ENCODE results near the gene GPR18.
"Not testable (repeated sequence)": the region's sequence is repeated elsewhere in the genome, so short reads cannot be mapped to it uniquely, and the experiment has no call there.

Gene GPR18

GRCh38 chr13:99237981-99238662 lies 20.1 kb downstream of the GPR18 start:
- Histone ChIP-seq H2AFZ (ENCODE audit: low read depth, low read length, severe bottlenecking) (no peak overlapping the region), H3F3A (ENCODE audit: insufficient read depth) (0 out of 2 replicates have a peak, but pooled peaks cover 3% of the 10 kb centered on the region), H3K4me2 (ENCODE audit: low read depth, low read length, poor library complexity, severe bottlenecking) (no peak overlapping the region), H3K27me3 (ENCODE audit: low read length) (no peaks in the 10 kb centered on the region), H3K9me3 (ENCODE audit: insufficient read depth, low read length) (no peaks in the 10 kb centered on the region), H3K9ac (ENCODE audit: low read length) (no peak overlapping the region), H3K27ac (ENCODE audit: low read depth, low read length) (no peak overlapping the region), H3K9me2 (replicated peaks; ENCODE audit: insufficient read depth, low read length) (no peaks in the 10 kb centered on the region), H3K36me3 (ENCODE audit: low read length) (peaks cover 8% of the 10 kb centered on the region; the same call in 1 of the 2 replicates), H4K20me1 (ENCODE audit: low read depth, low read length) (no peaks in the 10 kb centered on the region), H3K4me3 (ENCODE audit: insufficient read depth, low read length, poor library complexity, severe bottlenecking) (no peak overlapping the region), H3K79me2 (ENCODE audit: insufficient read depth, low read length) (peaks cover 11% of the 10 kb centered on the region; the same call in 1 of the 2 replicates)
- TF ChIP-seq EZH2phosphoT487 (conservative IDR thresholded peaks at IDR 0.05; ENCODE audit: low read length) (no peak), CTCF (IDR thresholded peaks at IDR 0.05; ENCODE audit: insufficient read depth, low read length, poor library complexity, severe bottlenecking) (no peak)

- Histone ChIP-seq H3K79me2 (ENCODE audit: insufficient read depth, low read length) (peaks cover 59% of the 10 kb centered on the region), H3K36me3 (ENCODE audit: low read length) (no peaks in the 10 kb centered on the region), H2AFZ (ENCODE audit: low read depth, low read length, severe bottlenecking) (no peak overlapping the region), H3K27me3 (ENCODE audit: low read length) (no peaks in the 10 kb centered on the region), H4K20me1 (ENCODE audit: low read depth, low read length) (no peaks in the 10 kb centered on the region), H3K4me3 (ENCODE audit: insufficient read depth, low read length, poor library complexity, severe bottlenecking) (peak overlapping the region; percentile 1), H3F3A (ENCODE audit: insufficient read depth) (peaks cover 10% of the 10 kb centered on the region; the same call in 1 of the 2 replicates), H3K4me2 (ENCODE audit: low read depth, low read length, poor library complexity, severe bottlenecking) (peak overlapping the region; percentile 69), H3K27ac (ENCODE audit: low read depth, low read length) (peak overlapping the region; percentile 89), H3K9me3 (ENCODE audit: insufficient read depth, low read length) (no peaks in the 10 kb centered on the region), H3K9me2 (replicated peaks; ENCODE audit: insufficient read depth, low read length) (no peaks in the 10 kb centered on the region), H3K9ac (ENCODE audit: low read length) (peak overlapping the region; percentile 25; the same call in 1 of the 2 replicates)
- TF ChIP-seq EZH2phosphoT487 (conservative IDR thresholded peaks at IDR 0.05; ENCODE audit: low read length) (no peak), CTCF (IDR thresholded peaks at IDR 0.05; ENCODE audit: insufficient read depth, low read length, poor library complexity, severe bottlenecking) (no peak)
Measured at GRCh38 chr13:99231721-99232120, 26.5 kb downstream of the GPR18 start.

GRCh38 chr13:99230991-99231390 lies 27.2 kb downstream of the GPR18 start:
- peaks cover 64% of the 10 kb centered on the region for H3K79me2 ChIP-seq (ENCODE audit: insufficient read depth, low read length)
- H4K20me1 ChIP-seq (ENCODE audit: low read depth, low read length), result no peaks in the 10 kb centered on the region

DNA sequence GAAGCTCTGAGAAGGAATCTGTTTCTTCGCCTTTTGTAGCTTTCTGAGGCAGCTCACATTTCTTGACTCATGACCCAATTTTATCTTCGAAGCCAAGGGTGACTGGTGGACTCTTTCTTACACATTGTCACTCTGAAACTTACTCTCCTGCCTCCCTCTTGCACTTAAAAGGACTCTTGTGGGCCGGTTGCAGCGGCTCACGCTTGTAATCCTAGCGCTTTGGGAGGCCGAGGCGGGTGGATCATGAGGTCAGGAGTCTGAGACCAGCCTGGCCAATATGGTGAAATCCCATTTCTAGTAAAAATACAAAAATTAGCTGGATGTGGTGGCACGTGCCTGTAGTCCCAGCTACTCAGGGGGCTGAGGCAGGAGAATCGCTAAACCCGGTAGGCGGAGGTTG lies 27.6 kb downstream of the GPR18 start:
- not testable (repeated sequence) for H2AFZ ChIP-seq (ENCODE audit: low read depth, low read length, severe bottlenecking); H3K27me3 ChIP-seq (ENCODE audit: low read length); H3K9ac ChIP-seq (ENCODE audit: low read length); H3K4me3 ChIP-seq (ENCODE audit: insufficient read depth, low read length, poor library complexity, severe bottlenecking); H4K20me1 ChIP-seq (ENCODE audit: low read depth, low read length); H3K9me2 ChIP-seq (replicated peaks; ENCODE audit: insufficient read depth, low read length); H3K36me3 ChIP-seq (ENCODE audit: low read length); H3K9me3 ChIP-seq (ENCODE audit: insufficient read depth, low read length)
- Histone ChIP-seq H3F3A (ENCODE audit: insufficient read depth) (peaks cover 10% of the 10 kb centered on the region; the same call in 1 of the 2 replicates), H3K4me2 (ENCODE audit: low read depth, low read length, poor library complexity, severe bottlenecking) (peak overlapping the region; percentile 69), H3K27ac (ENCODE audit: low read depth, low read length) (peak overlapping the region; percentile 89), H3K79me2 (ENCODE audit: insufficient read depth, low read length) (peaks cover 65% of the 10 kb centered on the region)

More at GRCh38 chr13:99230991-99231390, 27.2 kb downstream of the GPR18 start:
- no peaks in the 10 kb centered on the region for H3K9me3 ChIP-seq (ENCODE audit: insufficient read depth, low read length)
- H3K27ac ChIP-seq (ENCODE audit: low read depth, low read length), result peak overlapping the region; percentile 89
- H2AFZ ChIP-seq (ENCODE audit: low read depth, low read length, severe bottlenecking), result no peak overlapping the region
- H3K4me3 ChIP-seq (ENCODE audit: insufficient read depth, low read length, poor library complexity, severe bottlenecking), result no peak overlapping the region
- no peaks in the 10 kb centered on the region for H3K27me3 ChIP-seq (ENCODE audit: low read length)
- peak overlapping the region; percentile 69 for H3K4me2 ChIP-seq (ENCODE audit: low read depth, low read length, poor library complexity, severe bottlenecking)
- H3K36me3 ChIP-seq (ENCODE audit: low read length), result no peaks in the 10 kb centered on the region
- peak overlapping the region; percentile 2; the same call in 1 of the 2 replicates for H3K9ac ChIP-seq (ENCODE audit: low read length)
- no peak for TF ChIP-seq EZH2phosphoT487 (conservative IDR thresholded peaks at IDR 0.05; ENCODE audit: low read length)
- no peak for TF ChIP-seq CTCF (IDR thresholded peaks at IDR 0.05; ENCODE audit: insufficient read depth, low read length, poor library complexity, severe bottlenecking)
- H3K9me2 ChIP-seq (replicated peaks; ENCODE audit: insufficient read depth, low read length), result no peaks in the 10 kb centered on the region
- peaks cover 10% of the 10 kb centered on the region; the same call in 1 of the 2 replicates for H3F3A ChIP-seq (ENCODE audit: insufficient read depth)
